ENCODE results near the gene SPON2. TPM values are rescaled to one million over a fixed set of nuclear protein-coding genes. Genes with fewer than 3 reads are reported as not detected.

SPON2 gene
- total and polyA plus RNA-seq, 3 donors from 2014 or later: 5.6 to 21.4 (median 7.1) TPM

DNA sequence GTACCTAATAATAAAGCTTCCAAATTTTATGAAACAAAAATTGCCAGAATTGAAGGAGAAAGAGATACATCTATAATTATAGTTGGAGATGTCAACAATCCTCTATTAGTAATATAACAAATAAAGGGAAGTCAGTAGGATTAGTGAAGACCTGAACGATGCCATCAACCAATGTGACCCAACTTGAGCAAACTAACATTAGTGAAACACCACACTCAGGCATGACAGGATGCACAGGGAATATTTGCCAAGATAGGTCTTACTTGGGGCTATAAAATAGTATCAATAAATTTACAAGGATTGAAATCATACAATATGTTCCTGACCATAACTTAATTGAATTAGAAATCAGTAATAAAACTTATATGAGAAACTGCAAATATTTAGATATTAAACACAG is 12.0 kb downstream of the SPON2 start:
- no peaks in the 10 kb centered on the region for H3K4me1 ChIP-seq
- H3K4me3 ChIP-seq: no peak overlapping the region
- no peaks in the 10 kb centered on the region for H3K36me3 ChIP-seq (ENCODE audit: low read depth, missing control alignments)
- no peak for DNase-seq
- WGBS, 2 donors: 81 to 82% methylated on average over 1 of the region's 1 CpG
- H3K9me3 ChIP-seq: no peaks in the 10 kb centered on the region
- H3K27ac ChIP-seq: no peak overlapping the region
- TF ChIP-seq, protein P1, sequence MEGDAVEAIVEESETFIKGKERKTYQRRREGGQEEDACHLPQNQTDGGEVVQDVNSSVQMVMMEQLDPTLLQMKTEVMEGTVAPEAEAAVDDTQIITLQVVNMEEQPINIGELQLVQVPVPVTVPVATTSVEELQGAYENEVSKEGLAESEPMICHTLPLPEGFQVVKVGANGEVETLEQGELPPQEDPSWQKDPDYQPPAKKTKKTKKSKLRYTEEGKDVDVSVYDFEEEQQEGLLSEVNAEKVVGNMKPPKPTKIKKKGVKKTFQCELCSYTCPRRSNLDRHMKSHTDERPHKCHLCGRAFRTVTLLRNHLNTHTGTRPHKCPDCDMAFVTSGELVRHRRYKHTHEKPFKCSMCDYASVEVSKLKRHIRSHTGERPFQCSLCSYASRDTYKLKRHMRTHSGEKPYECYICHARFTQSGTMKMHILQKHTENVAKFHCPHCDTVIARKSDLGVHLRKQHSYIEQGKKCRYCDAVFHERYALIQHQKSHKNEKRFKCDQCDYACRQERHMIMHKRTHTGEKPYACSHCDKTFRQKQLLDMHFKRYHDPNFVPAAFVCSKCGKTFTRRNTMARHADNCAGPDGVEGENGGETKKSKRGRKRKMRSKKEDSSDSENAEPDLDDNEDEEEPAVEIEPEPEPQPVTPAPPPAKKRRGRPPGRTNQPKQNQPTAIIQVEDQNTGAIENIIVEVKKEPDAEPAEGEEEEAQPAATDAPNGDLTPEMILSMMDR (IDR thresholded peaks at IDR 0.05): no peak
- TF ChIP-seq POLR2A (IDR thresholded peaks at IDR 0.05): no peak
- intact Hi-C loops (cut with DNase I; ENCODE audit: low total_unique reads): no loop called here
- no peaks in the 10 kb centered on the region for H3K27me3 ChIP-seq

GRCh38 chr4:1156069-1156468 is 16.3 kb downstream of the SPON2 start:
- WGBS, 2 donors: 89 to 97% methylated on average over 5 to 8 of the region's 8 CpGs
- intact Hi-C loops (cut with DNase I; ENCODE audit: low total_unique reads): no loop called here
- H3K4me1 ChIP-seq: no peaks in the 10 kb centered on the region
- H3K36me3 ChIP-seq (ENCODE audit: low read depth, missing control alignments): no peaks in the 10 kb centered on the region
- no peak overlapping the region for H3K27ac ChIP-seq
- TF ChIP-seq, protein P1 (IDR thresholded peaks at IDR 0.05): no peak
- no peak for TF ChIP-seq POLR2A (IDR thresholded peaks at IDR 0.05)
- no peak overlapping the region for H3K4me3 ChIP-seq
- H3K27me3 ChIP-seq: no peaks in the 10 kb centered on the region
- no peaks in the 10 kb centered on the region for H3K9me3 ChIP-seq
- DNase-seq: no peak

DNA sequence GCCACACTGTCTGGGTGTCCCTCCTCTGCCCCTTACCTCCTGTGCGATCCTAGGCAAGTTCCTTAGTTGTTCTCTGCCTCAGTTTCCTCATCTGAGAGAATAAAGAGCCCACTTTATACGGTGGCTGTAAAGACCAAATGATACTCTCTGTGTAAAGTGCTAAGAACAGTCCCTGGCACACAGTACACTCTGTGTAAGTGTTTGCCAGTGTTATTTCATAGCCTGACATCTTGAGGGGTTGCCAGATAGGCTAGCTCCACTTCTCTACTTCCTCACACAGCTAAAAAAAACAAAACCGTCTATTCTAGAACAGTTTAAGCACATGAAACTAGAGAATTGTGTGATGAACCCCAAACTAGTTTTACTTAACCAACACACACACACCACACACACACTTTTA is 17.1 kb downstream of the SPON2 start:
- no peak for DNase-seq
- Histone ChIP-seq H3K27me3 (no peaks in the 10 kb centered on the region), H3K27ac (no peak overlapping the region), H3K4me3 (no peak overlapping the region), H3K9me3 (no peaks in the 10 kb centered on the region), H3K4me1 (no peaks in the 10 kb centered on the region), H3K36me3 (ENCODE audit: low read depth, missing control alignments) (no peaks in the 10 kb centered on the region)
- intact Hi-C loops (cut with DNase I; ENCODE audit: low total_unique reads): no loop called here
- TF ChIP-seq, protein P1 (IDR thresholded peaks at IDR 0.05): no peak
- TF ChIP-seq POLR2A (IDR thresholded peaks at IDR 0.05): no peak
- 74 to 77% methylated on average over 3 of the region's 3 CpGs for WGBS, 2 donors

DNA sequence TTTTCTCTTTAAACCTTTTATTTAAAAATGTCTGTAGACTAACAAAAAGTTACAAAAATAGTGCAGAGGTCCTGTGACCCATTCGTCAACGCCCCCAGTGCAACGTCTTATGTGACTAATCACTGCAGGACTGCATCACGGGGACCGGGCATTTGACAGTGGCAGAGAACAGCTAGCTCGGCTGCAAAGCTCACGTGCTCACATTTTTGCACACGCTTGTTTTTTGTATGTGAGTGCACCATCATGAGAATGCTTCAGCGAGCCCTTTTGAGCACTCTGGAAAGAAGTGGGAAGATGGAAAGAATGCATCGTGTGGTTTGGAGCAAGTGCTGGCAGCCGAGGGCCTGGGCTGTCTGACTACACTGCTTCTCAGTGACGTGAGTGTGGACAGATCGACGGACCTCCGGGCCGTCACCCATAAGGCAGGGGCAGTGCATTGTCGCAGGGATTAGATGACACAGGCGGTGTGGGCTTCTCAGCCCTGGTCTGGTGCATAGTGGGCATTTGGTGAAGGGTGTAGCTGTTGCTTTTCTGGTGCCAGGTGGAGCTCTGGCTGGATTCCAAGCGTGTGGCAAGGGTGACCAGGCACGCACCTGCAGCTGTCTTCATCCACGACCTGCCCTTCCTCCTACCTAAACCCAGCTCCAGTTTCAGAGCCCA is 17.7 kb downstream of the SPON2 start:
- no peak for DNase-seq
- intact Hi-C loops (cut with DNase I; ENCODE audit: low total_unique reads): no loop called here
- Histone ChIP-seq H3K27me3 (no peaks in the 10 kb centered on the region), H3K9me3 (no peaks in the 10 kb centered on the region), H3K4me1 (no peaks in the 10 kb centered on the region), H3K36me3 (ENCODE audit: low read depth, missing control alignments) (no peaks in the 10 kb centered on the region), H3K4me3 (no peak overlapping the region), H3K27ac (no peak overlapping the region)
- 69 to 75% methylated on average over 21 of the region's 21 CpGs for WGBS, 2 donors
- no peak for TF ChIP-seq POLR2A (IDR thresholded peaks at IDR 0.05)
- TF ChIP-seq, protein P1 (IDR thresholded peaks at IDR 0.05): no peak

GRCh38 chr4:1154126-1154522 is 18.3 kb downstream of the SPON2 start:
- TF ChIP-seq, protein P1 (IDR thresholded peaks at IDR 0.05): no peak
- TF ChIP-seq POLR2A (IDR thresholded peaks at IDR 0.05): no peak
- Histone ChIP-seq H3K27ac (no peak overlapping the region), H3K9me3 (no peaks in the 10 kb centered on the region), H3K27me3 (no peaks in the 10 kb centered on the region), H3K36me3 (ENCODE audit: low read depth, missing control alignments) (no peaks in the 10 kb centered on the region), H3K4me1 (no peaks in the 10 kb centered on the region), H3K4me3 (no peak overlapping the region)
- 69 to 83% methylated on average over 6 to 7 of the region's 7 CpGs for WGBS, 2 donors
- intact Hi-C loops (cut with DNase I; ENCODE audit: low total_unique reads): no loop called here
- DNase-seq: no peak

Measured in testis (tissue), 3 donors.